B cell (primary cell): ENCODE measurements around the gene M1AP. TPM values are rescaled to one million over a fixed set of nuclear protein-coding genes. Genes with fewer than 3 reads are reported as not detected.

Experiments used
- ATAC-seq: fragments of 200-7000 bp; cut with Tn5 transposase; one replicate; pipeline ENCODE4 v1.10.0; 2021; ENCODE audit warnings: low read depth, mild to moderate bottlenecking, moderate number of reproducible peaks, moderate library complexity
- CTCF ChIA-PET: fragments of 350-600 bp; sonication (Branson Sonifier 250); formaldehyde crosslinking; loops from one replicate; lab custom pipeline; 2021; ENCODE audit warnings: antibody characterized with exemption, inconsistent platforms; lab: Charles Lee
- POLR2A ChIA-PET: fragments of 350-600 bp; sonication (Branson Sonifier 250); formaldehyde crosslinking; loops from one replicate; lab custom pipeline; 2021; ENCODE audit warnings: antibody characterized with exemption; lab: Charles Lee
- DNase-seq: peaks from one replicate; pipeline ENCODE4 v3.0.0; 2013
- H2AFZ ChIP-seq: 2 replicates; pipeline ENCODE4 v1.6.1; 2012; ENCODE audit warnings: mild to moderate bottlenecking, low read depth, low read length; ENCODE audit not compliant: insufficient read depth, poor library complexity, severe bottlenecking
- H3K27ac ChIP-seq, 2 donors: 1 replicate in 1 of 2; 2 replicates in 1 of 2; pipeline ENCODE4 v1.5.1; 2012 to 2013; ENCODE audit warnings: low read length in 2 of 2, mild to moderate bottlenecking in 2 of 2, moderate library complexity in 1 of 2
- H3K27me3 ChIP-seq, 4 experiments: fragments of 200-600 bp in 1 of 4; sonication (generic) in 1 of 4; replicated peaks in 1 of 4; 1 replicate in 2 of 4; 2 replicates in 2 of 4; pipeline versions ENCODE4 v1.6.1 to v1.7.0; 2013 to 2016; ENCODE audit warnings: low read length in 3 of 4, mild to moderate bottlenecking in 2 of 4, mixed read lengths in 1 of 4, moderate library complexity in 1 of 4; ENCODE audit not compliant: insufficient read depth in 4 of 4, control insufficient read depth in 3 of 4; ENCODE audit errors: control extremely low read depth in 1 of 4
- H3K36me3 ChIP-seq, 2 experiments: replicated peaks in 1 of 2; 1 replicate in 1 of 2; 2 replicates in 1 of 2; pipeline versions ENCODE4 v1.6.1 to v1.7.1; 2013; ENCODE audit warnings: low read length in 1 of 2; ENCODE audit not compliant: insufficient read depth in 2 of 2, control insufficient read depth in 1 of 2; ENCODE audit errors: control extremely low read depth in 1 of 2, extremely low read depth in 1 of 2
- H3K4me1 ChIP-seq, 2 donors: fragments of 200-600 bp in 1 of 2; sonication (generic) in 1 of 2; 1 replicate in 1 of 2; 2 replicates in 1 of 2; pipeline versions ENCODE4 v1.5.1 to v1.6.1; 2013 to 2017; ENCODE audit warnings: low read length in 2 of 2; ENCODE audit not compliant: control insufficient read depth in 2 of 2, insufficient read depth in 2 of 2
- H3K4me2 ChIP-seq: replicated peaks from 2 replicates; pipeline ENCODE3; 2012; ENCODE audit warnings: mild to moderate bottlenecking, low read depth, low read length; ENCODE audit not compliant: poor library complexity, severe bottlenecking
- H3K4me3 ChIP-seq, 5 experiments: fragments of 200-600 bp in 1 of 5; sonication (generic) in 1 of 5; 1 replicate in 3 of 5; 2 replicates in 2 of 5; pipeline versions ENCODE4 v1.5.1 to v1.7.0; 2011 to 2016; ENCODE audit warnings: low read length in 4 of 5, mild to moderate bottlenecking in 4 of 5, low read depth in 2 of 5, control low read depth in 1 of 5, moderate library complexity in 1 of 5; ENCODE audit not compliant: insufficient read depth in 1 of 5; ENCODE audit errors: control extremely low read depth in 1 of 5, extremely low read depth in 1 of 5
- H3K79me2 ChIP-seq: fragments of 200-600 bp; sonication (generic); one replicate; pipeline ENCODE4 v1.6.0; 2016; ENCODE audit warnings: low read length; ENCODE audit not compliant: control insufficient read depth, insufficient read depth
- H3K9ac ChIP-seq: fragments of 200-600 bp; sonication (generic); 2 replicates; pipeline ENCODE4 v1.6.1; 2017; ENCODE audit warnings: mild to moderate bottlenecking, low read length, moderate library complexity
- H3K9me3 ChIP-seq, 3 donors: one replicate each; pipeline versions ENCODE4 v1.6.1 to v1.7.1; 2013; ENCODE audit warnings: low read length in 2 of 3; ENCODE audit not compliant: control insufficient read depth in 2 of 3, insufficient read depth in 1 of 3; ENCODE audit errors: control extremely low read depth in 1 of 3
- H4K20me1 ChIP-seq: 2 replicates; pipeline ENCODE4 v1.6.0; 2012; ENCODE audit warnings: mild to moderate bottlenecking, low read length; ENCODE audit not compliant: insufficient read depth, control insufficient read depth, poor library complexity, severe bottlenecking
- H3K27ac Mint-ChIP-seq: one replicate; pipeline ENCODE4 v1.8.0; 2021; ENCODE audit warnings: mixed read lengths
- H3K27me3 Mint-ChIP-seq: one replicate; pipeline ENCODE4 v1.8.0; 2021; ENCODE audit warnings: mixed read lengths
- H3K4me1 Mint-ChIP-seq: one replicate; pipeline ENCODE4 v1.8.0; 2021; ENCODE audit warnings: mixed read lengths
- H3K4me3 Mint-ChIP-seq: one replicate; pipeline ENCODE4 v1.8.0; 2021; ENCODE audit warnings: mixed read lengths
- H3K9me3 Mint-ChIP-seq: one replicate; pipeline ENCODE4 v1.8.0; 2022; ENCODE audit warnings: mixed read lengths; ENCODE audit not compliant: insufficient read depth
- CTCF ChIP-seq: fragments of 200-600 bp; IDR thresholded peaks from one replicate; pipeline ENCODE4 v1.8.0; 2022; ENCODE audit warnings: antibody characterized with exemption, mild to moderate bottlenecking
- EZH2 ChIP-seq: IDR thresholded peaks from 2 replicates; pipeline ENCODE4 v1.6.1; 2012; ENCODE audit warnings: borderline replicate concordance, low read depth, mild to moderate bottlenecking, moderate library complexity, low read length; ENCODE audit not compliant: insufficient read depth, poor library complexity, severe bottlenecking
- WGBS: methylation state at CpG from one replicate; pipeline ENCODE4 v1.1.5; 2013; ENCODE audit warnings: missing lambda C conversion rate; ENCODE audit not compliant: insufficient coverage; 5-methylcytosine and 5-hydroxymethylcytosine counted together
- intact Hi-C: fragments of 100-400 bp; cut with micrococcal nuclease; formaldehyde crosslinking; loops from one replicate; pipeline ENCODE4 v1.10.0; 2022
- polyA plus RNA-seq: library from polyadenylated mRNA; depleted of rRNA; stranded (reverse); fragments of >200 nt; gene quantifications from 2 replicates; pipeline ENCODE4 v1.2.3, GENCODE V29; 2012
- total RNA-seq, 2 donors: library from RNA; stranded (reverse); fragments of 120-200 nt in 1 of 2; gene quantifications; 1 replicate in 1 of 2; 2 replicates in 1 of 2; pipeline versions ENCODE4 v1.2.3 to v1.2.4, GENCODE V29; 2013 to 2022

M1AP gene
- total and polyA plus RNA-seq, 2 donors (not counting 1 experiment from before 2014, with no cell fraction given), result 0.15 TPM; not detected in 1

- no peaks in the 10 kb centered on the region for H3K9me3 ChIP-seq
- no peak overlapping the region for H3K4me2 ChIP-seq
- no peaks in the 10 kb centered on the region for H3K36me3 ChIP-seq
- H3K27me3 Mint-ChIP-seq, result peaks cover 17% of the 10 kb centered on the region
- no peaks in the 10 kb centered on the region for H3K79me2 ChIP-seq
- peaks cover 5% of the 10 kb centered on the region for H3K4me1 Mint-ChIP-seq
- WGBS, result 100% methylated on average over 1 of the region's 1 CpG
- intact Hi-C loops, result no loop called here
- H3K4me3 Mint-ChIP-seq, result no peak overlapping the region
- ChIA-PET CTCF (interaction anchor here (3.5 kb wide), 1 partner anchor 9 kb away, joined by 14 read pairs; no protein-coding TSS in a partner anchor), POLR2A (interaction anchor here (0.6 kb wide), 1 partner anchor 238 kb away, joined by 4 read pairs; no protein-coding TSS in a partner anchor)
- H3K27ac Mint-ChIP-seq, result no peak overlapping the region
- peaks cover 3 to 5% of the 10 kb centered on the region in 2 donors for H3K4me1 ChIP-seq
- TF ChIP-seq EZH2, result no peak
- TF ChIP-seq CTCF, result no peak
- H3K9ac ChIP-seq, result no peak overlapping the region
- no peak overlapping the region for H2AFZ ChIP-seq
- H3K9me3 Mint-ChIP-seq, result no peaks in the 10 kb centered on the region
- DNase-seq (no peak), ATAC-seq (no peak)
- H3K27ac ChIP-seq, result no peak overlapping the region
- no peak overlapping the region for H3K4me3 ChIP-seq
- H4K20me1 ChIP-seq, result no peaks in the 10 kb centered on the region
- peaks cover 0 to 14% (median 9%) of the 10 kb centered on the region in 4 experiments for H3K27me3 ChIP-seq
Observed at GRCh38 chr2:74597410-74597809, 50.7 kb downstream of the M1AP start.

GRCh38 chr2:74596584-74596983 is 51.5 kb downstream of the M1AP start:
- Histone ChIP-seq H4K20me1 (no peaks in the 10 kb centered on the region), H3K36me3 (no peaks in the 10 kb centered on the region), H3K4me3 (no peak overlapping the region), H2AFZ (no peak overlapping the region), H3K4me2 (no peak overlapping the region), H3K4me1 (peaks cover 3 to 5% of the 10 kb centered on the region in 2 donors), H3K27me3 (peaks cover 0 to 12% (median 8%) of the 10 kb centered on the region in 4 experiments), H3K27ac (no peak overlapping the region), H3K9ac (no peak overlapping the region), H3K9me3 (no peaks in the 10 kb centered on the region), H3K79me2 (no peaks in the 10 kb centered on the region)
- POLR2A ChIA-PET, result no interaction called here
- intact Hi-C loops, result no loop called here
- no CpG with 5 or more reads among the region's 1 CpG for WGBS
- TF ChIP-seq EZH2, result no peak
- TF ChIP-seq CTCF, result no peak
- H3K9me3 Mint-ChIP-seq, result no peaks in the 10 kb centered on the region
- no peak for ATAC-seq
- CTCF ChIA-PET, result interaction anchor here (3.5 kb wide), 1 partner anchor 8 kb away, joined by 14 read pairs; no protein-coding TSS in a partner anchor
- DNase-seq, result no peak
- peaks cover 5% of the 10 kb centered on the region for H3K4me1 Mint-ChIP-seq
- H3K27me3 Mint-ChIP-seq, result peaks cover 20% of the 10 kb centered on the region
- H3K27ac Mint-ChIP-seq, result no peak overlapping the region
- H3K4me3 Mint-ChIP-seq, result no peak overlapping the region
